Measurements from ENCODE around the gene PPARG.

DNA sequence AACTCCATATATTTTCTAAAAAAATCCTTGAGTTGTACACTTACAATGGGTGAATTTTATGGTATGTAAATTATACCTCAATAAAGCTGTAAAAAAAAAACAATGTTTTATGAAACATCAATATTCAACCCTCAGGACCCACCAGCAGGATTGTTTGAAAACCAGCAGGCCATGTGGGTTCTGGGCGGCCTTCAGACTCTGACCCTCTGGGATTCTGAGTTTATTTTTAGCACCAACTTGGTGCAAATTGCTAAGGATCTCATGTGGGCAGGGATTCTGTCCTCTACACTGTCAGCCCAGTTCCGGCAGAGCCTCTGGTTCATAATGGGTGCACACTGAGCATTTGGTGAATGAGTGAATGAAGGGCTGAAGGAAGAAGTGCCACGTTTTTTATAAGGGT is 171.3 kb downstream of the PPARG start:
- TF ChIP-seq EZH2 (IDR thresholded peaks at IDR 0.05; ENCODE audit: borderline replicate concordance, low read length): no peak
- TF ChIP-seq, protein P1, sequence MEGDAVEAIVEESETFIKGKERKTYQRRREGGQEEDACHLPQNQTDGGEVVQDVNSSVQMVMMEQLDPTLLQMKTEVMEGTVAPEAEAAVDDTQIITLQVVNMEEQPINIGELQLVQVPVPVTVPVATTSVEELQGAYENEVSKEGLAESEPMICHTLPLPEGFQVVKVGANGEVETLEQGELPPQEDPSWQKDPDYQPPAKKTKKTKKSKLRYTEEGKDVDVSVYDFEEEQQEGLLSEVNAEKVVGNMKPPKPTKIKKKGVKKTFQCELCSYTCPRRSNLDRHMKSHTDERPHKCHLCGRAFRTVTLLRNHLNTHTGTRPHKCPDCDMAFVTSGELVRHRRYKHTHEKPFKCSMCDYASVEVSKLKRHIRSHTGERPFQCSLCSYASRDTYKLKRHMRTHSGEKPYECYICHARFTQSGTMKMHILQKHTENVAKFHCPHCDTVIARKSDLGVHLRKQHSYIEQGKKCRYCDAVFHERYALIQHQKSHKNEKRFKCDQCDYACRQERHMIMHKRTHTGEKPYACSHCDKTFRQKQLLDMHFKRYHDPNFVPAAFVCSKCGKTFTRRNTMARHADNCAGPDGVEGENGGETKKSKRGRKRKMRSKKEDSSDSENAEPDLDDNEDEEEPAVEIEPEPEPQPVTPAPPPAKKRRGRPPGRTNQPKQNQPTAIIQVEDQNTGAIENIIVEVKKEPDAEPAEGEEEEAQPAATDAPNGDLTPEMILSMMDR (IDR thresholded peaks at IDR 0.05; ENCODE audit: low read length): no peak
